Activated CD8-positive, alpha-beta memory T cell treated with anti-CD3 and anti-CD28 coated beads, Interleukin-2, amount 50 U/mL, for 4 hours (primary cell): Measurements from ENCODE around the gene DSC3.
"Not testable (repeated sequence)": the region's sequence is repeated elsewhere in the genome, so short reads cannot be mapped to it uniquely, and the experiment has no call there.

Experiments
- DNase-seq: peaks from one replicate; pipeline ENCODE4 v3.0.0-alpha.2; 2020

Gene DSC3

GRCh38 chr18:31040686-31041270, 1.8 kb downstream of the DSC3 start:
- DNase-seq, result no peak

GRCh38 chr18:31039426-31039825, 3.1 kb downstream of the DSC3 start:
- DNase-seq, result no peak

- DNase-seq, result not testable (repeated sequence)
Measured at GRCh38 chr18:31037686-31038085, 4.9 kb downstream of the DSC3 start.

- no peak for DNase-seq
Measured at GRCh38 chr18:31034541-31034940, 8.0 kb downstream of the DSC3 start.

GRCh38 chr18:31030574-31031278, 11.8 kb downstream of the DSC3 start:
- DNase-seq, result no peak

- DNase-seq, result no peak
Measured at GRCh38 chr18:31015715-31016434, 26.7 kb downstream of the DSC3 start.

GRCh38 chr18:31011455-31011854, 31.1 kb downstream of the DSC3 start:
- not testable (repeated sequence) for DNase-seq

GRCh38 chr18:31010601-31011000, 31.9 kb downstream of the DSC3 start:
- no peak for DNase-seq

- no peak for DNase-seq
Measured at GRCh38 chr18:30999887-31000628, 42.5 kb downstream of the DSC3 start.

- no peak for DNase-seq
Measured at GRCh38 chr18:30999186-30999585, 43.4 kb downstream of the DSC3 start.

- no peak for DNase-seq
Measured at GRCh38 chr18:30997223-30997622, 45.3 kb downstream of the DSC3 start.

GRCh38 chr18:30992231-30992630, 50.3 kb downstream of the DSC3 start:
- DNase-seq, result no peak

- no peak for DNase-seq
Measured at GRCh38 chr18:30991397-30991796, 51.1 kb downstream of the DSC3 start.

- no peak for DNase-seq
Measured at GRCh38 chr18:30989141-30989540, 53.4 kb downstream of the DSC3 start.

GRCh38 chr18:30988440-30988839, 54.1 kb downstream of the DSC3 start:
- DNase-seq, result no peak

GRCh38 chr18:30987467-30988241, 54.9 kb downstream of the DSC3 start:
- no peak for DNase-seq

GRCh38 chr18:30985753-30986152, 56.8 kb downstream of the DSC3 start:
- DNase-seq, result no peak

- DNase-seq, result no peak
Measured at GRCh38 chr18:30982285-30982992, 60.1 kb downstream of the DSC3 start.

- DNase-seq, result not testable (repeated sequence)
Measured at GRCh38 chr18:30978091-30978490, 64.5 kb downstream of the DSC3 start.

GRCh38 chr18:30971338-30971956, 71.1 kb downstream of the DSC3 start:
- no peak for DNase-seq

GRCh38 chr18:30970196-30970816, 72.2 kb downstream of the DSC3 start:
- no peak for DNase-seq
